ENCODE measurements around the gene CLDN22. TPM values are rescaled to one million over a fixed set of nuclear protein-coding genes. Genes with fewer than 3 reads are reported as not detected.

The CLDN22 gene
- total RNA-seq, 3 donors from 2014 or later: not detected

GRCh38 chr4:183272384-183272783 is 47.7 kb downstream of the CLDN22 start:
- no peak for TF ChIP-seq POLR2AphosphoS5 (IDR thresholded peaks at IDR 0.05)
- no peak for TF ChIP-seq CTCF (IDR thresholded peaks at IDR 0.05)
- no peak for TF ChIP-seq POLR2A (IDR thresholded peaks at IDR 0.05)
- intact Hi-C loops (cut with DNase I; ENCODE audit: low total_unique reads): no loop called here
- Histone ChIP-seq H3K4me1 (no peaks in the 10 kb centered on the region), H3K36me3 (peaks cover 5% of the 10 kb centered on the region), H3K27me3 (no peaks in the 10 kb centered on the region), H3K27ac (no peak overlapping the region), H3K4me3 (no peak overlapping the region), H3K9me3 (peaks cover 0 to 25% of the 10 kb centered on the region in 2 donors)
- no peak for DNase-seq (ENCODE audit: low spot score in 2 of 2)

GRCh38 chr4:183268556-183268955 is 51.5 kb downstream of the CLDN22 start:
- TF ChIP-seq POLR2A (IDR thresholded peaks at IDR 0.05) (no peak), POLR2AphosphoS5 (IDR thresholded peaks at IDR 0.05) (no peak), CTCF (IDR thresholded peaks at IDR 0.05) (no peak)
- H3K4me3 ChIP-seq: no peak overlapping the region
- no peaks in the 10 kb centered on the region for H3K36me3 ChIP-seq
- no peak overlapping the region for H3K27ac ChIP-seq
- H3K9me3 ChIP-seq: no peaks in the 10 kb centered on the region
- intact Hi-C loops (cut with DNase I; ENCODE audit: low total_unique reads): no loop called here
- no peaks in the 10 kb centered on the region for H3K4me1 ChIP-seq
- H3K27me3 ChIP-seq: no peaks in the 10 kb centered on the region
- no peak for DNase-seq (ENCODE audit: low spot score in 2 of 2)

Other genes starting within 250 kb of the CLDN22 start
- 10 to 100 TPM; 37.4 to 40.4 (median 40.3) TPM for gene WWC2, start 221.0 kb downstream of the CLDN22 start, total RNA-seq
- not detected for gene CLDN24, start 2.1 kb upstream of the CLDN22 start, total RNA-seq
- 10 to 100 TPM; 22.2 to 37.3 (median 23.3) TPM for gene CDKN2AIP, start 124.4 kb upstream of the CLDN22 start, total RNA-seq
- 10 to 100 TPM in 2 of 3 donors, 1 to 10 TPM in 1; 7.9 to 23.0 (median 13.8) TPM for gene ING2, start 184.8 kb upstream of the CLDN22 start, total RNA-seq

Data from breast epithelium (tissue), 4 donors.